Activated CD4-positive, CD25-positive, alpha-beta regulatory T cell (primary cell): ENCODE results near the gene PLA2G2C.

Source experiments
- DNase-seq, 4 experiments: peaks; one replicate each; lab custom pipeline; 2025; lab: John Stamatoyannopoulos, UW

PLA2G2C gene

DNA sequence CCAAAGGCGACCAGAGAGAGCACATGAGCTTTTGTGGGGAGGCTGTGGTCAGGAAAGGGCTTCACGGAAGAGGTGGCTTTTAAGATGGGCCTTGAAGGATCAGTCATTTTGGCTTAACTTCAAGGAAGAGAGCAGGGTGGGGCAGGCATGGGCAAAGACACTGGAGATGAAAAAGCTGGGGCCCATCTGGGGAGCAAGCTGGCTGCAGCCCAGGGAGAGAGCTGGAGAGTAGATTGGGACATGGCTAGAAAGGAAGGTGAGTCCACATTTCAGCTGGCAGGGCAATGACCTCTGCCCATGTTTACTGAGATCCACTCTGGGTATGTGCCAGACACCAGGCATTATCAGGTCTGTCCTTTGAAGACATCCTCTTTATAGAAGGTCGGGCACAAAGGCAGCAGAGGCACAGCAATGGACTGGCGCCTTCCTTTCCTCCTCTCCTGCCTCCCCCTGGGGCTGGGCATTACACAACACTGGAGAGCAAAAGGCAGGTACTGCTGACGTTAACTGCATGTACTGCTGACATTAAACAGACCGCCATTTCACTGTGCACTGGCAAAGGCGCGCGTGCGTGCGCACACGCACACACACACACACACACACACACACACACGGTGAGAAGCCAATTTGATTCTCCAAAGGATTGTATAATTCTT is 2.6 kb downstream of the PLA2G2C start:
- DNase-seq: no peak

DNA sequence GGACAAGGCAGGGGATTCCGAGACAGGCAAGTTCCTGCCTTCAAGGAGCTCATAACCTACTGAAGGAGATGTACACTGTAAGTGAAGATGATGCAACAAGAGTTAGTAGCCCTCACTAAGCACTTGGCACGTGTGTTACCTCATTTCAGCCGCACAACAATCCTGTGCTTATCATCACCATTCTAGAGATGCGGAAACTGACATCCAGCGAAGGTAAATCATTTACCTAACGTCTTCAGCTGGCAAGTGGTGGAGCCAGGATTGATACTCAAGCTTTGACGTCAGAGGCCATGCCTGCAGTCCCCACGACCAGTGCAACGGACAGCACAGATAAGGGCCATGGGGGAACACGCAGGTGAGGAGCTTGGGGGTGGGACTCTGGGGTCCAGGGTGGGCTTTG is 3.3 kb downstream of the PLA2G2C start:
- DNase-seq: no peak

DNA sequence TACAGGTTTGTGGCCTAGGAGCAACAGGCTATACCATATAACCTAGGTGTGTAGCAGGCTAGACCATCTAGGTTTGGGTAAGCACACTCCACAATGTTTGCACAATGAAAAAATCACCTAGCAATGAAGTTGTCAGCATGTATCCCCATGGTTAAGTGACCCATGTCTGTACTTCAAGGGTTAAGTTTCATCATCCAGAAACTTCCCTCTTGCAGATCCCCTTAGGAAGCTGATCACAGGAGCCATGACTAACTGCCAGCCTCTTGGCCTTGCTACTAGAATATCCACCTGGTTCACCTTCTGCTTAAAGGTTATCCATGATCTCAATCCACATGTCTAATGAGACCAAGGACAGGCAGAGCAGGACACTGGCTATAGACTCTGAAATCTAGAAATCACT is 3.9 kb downstream of the PLA2G2C start:
- DNase-seq: no peak

GRCh38 chr1:20180844-20181207 is 5.5 kb downstream of the PLA2G2C start:
- no peak for DNase-seq

DNA sequence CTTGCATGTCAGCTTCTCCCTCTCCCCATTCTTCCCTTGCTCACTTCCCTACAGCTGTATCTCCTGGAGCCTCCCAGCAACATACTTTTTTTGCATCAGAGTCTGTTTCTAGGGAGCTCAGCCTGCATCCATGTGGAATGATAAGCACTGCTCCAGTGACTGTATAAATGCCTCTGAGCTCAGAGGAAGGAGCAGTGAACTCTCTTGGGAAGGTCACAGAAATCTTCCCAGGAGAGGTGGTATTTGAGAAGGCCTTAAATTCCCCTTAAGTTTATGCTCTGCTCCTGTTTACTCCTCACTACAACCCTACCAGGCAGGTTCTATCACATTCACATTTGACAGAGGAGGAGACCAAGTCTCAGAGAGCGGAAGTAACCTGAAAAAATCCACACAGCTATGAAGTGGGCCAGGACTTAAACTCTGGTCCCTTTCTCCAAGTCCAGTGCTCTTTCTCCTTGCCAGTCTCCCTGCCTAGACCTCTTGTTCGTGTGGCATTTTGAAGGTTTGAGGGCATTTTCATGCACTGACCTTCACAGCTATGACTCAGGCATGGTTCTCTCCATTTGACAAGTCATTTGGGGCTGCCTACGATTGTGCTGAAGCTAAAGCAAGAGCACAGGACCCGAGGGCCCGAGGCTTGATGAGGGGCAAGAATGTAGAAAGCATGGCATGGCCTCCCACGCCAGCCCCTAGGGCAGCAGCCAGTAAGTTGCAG is 6.0 kb downstream of the PLA2G2C start:
- DNase-seq: no peak

GRCh38 chr1:20179371-20180128 is 6.8 kb downstream of the PLA2G2C start:
- no peak for DNase-seq

DNA sequence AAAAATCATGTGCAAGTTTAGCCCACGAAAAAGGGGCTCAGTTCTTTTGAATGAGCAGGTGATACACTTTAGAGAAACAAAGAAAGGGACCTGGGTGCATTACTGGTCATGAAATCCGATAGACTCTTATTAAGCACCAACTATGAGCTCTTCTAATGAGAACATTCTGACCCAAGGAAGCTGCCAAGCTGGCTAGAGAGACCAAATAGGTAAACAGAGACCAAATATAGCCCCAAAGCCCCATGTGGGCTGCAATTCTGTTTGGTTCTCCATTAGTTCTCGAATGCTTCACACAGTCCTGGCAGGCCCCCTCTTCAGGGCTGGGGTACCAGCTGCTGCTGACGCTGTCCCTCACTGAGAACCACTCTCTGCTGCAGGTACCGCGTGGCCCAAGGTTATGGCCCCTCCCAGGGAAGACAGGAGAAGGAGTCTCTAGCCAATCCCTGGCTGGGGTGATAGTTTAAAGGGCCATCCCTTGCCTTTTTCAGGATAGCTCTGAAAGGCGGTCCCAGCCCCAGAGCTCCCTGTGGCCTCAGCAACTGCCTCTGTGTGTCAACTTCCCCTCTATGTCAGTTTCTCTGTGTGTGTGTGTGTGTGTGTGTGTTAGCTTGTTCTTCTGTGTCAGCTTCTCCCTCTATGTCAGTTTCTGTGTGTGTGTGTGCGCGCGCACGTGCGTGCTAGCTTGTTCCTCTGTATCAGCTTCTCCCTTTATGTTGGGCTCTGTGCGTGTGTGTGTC is 7.5 kb downstream of the PLA2G2C start:
- DNase-seq: no peak

DNA sequence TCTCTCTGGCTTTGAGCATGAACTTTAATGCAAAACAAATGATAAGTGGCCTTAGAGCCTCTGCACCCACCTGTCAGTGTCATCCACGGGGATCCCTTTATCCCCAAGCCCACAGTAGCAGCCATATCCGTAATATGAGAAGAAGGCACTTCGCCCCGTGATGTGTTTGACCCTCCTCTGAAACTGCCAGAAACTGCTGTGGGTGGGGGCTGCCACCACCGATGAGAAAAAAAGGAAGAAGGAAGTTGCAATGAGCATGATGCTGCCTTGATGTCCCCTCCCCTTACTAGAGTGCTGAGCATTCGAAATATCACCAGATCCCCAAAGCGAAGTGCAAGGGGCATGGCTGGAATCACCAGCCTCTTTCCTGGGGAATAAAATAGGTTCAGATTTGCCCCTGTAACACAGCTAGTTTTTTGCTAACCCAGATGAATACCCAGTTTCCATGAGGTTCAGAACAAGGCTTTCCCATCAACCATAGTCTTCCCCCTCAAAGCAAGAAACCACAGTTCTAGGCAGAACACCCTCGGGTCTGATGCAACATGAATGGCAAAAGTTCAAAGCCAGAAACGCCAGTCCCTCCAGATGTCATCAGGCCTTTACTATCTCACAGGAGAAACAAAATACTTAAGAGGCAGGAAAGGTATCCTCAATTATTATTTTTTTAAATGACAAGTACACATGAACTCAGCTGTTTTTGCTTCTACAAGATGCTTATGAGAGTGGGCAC is 11.2 kb downstream of the PLA2G2C start:
- no peak for DNase-seq

GRCh38 chr1:20172033-20172590 is 14.2 kb downstream of the PLA2G2C start:
- DNase-seq: no peak

DNA sequence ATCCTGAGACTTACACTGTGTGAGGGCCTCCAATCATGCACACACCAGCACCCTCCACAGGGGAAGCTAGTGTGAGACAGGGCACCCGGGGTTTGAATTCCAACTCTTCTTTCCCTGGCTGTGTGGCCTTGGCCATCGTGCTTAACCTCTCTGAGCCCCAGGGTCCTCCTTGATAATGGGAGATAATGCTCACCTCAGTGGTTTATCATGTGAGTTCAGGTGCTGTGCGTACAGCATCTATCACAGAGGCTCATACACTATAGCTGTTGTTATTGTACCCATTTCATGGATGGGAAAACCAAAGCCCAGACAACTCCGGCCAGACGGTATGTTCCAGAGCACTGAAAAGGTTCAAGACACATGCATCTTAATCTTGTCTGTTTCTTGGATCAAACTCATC is 16.4 kb downstream of the PLA2G2C start:
- no peak for DNase-seq

- DNase-seq: no peak
These were observed 17.5 kb downstream of the PLA2G2C start for GRCh38 chr1:20168564-20169491.

DNA sequence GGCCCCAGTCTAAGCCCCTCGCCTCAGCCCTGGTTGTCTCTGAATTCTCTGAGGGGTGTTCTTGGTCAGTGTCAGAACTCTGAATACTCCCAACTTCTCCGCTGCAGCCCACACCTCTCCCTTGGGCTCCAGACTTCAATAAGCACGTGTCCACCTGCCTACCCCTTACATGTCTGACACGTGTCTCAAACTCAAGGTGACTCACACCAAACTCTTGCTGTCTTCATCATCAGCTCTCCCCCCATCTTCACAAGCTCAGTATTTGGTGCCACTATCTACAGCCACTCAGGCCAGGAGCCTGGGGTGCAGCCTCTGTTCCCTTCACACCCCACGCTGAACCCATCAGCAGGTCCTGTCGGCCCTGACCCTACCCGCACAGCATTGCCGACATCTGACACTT is 19.2 kb downstream of the PLA2G2C start:
- DNase-seq: no peak

DNA sequence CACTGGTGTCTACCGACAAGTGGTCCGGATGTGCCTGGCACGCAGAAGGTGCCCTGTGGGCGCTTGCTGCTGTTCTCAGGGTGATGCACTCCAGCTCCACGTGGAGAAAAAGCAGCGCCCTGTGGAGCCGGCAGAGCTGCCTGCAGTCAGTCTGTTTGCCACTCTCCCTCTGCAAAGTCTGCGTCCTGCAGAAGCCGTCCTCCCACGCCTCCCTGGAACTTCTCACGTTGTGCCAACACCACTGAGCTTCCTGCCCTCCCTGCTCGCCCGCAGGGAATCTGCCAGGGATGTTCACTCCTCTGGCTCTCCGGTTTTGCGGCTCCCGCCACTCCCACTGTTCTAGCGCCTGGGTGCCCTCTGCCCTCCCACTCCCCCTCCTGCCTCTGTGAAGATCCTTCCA is 20.3 kb downstream of the PLA2G2C start:
- DNase-seq: no peak

DNA sequence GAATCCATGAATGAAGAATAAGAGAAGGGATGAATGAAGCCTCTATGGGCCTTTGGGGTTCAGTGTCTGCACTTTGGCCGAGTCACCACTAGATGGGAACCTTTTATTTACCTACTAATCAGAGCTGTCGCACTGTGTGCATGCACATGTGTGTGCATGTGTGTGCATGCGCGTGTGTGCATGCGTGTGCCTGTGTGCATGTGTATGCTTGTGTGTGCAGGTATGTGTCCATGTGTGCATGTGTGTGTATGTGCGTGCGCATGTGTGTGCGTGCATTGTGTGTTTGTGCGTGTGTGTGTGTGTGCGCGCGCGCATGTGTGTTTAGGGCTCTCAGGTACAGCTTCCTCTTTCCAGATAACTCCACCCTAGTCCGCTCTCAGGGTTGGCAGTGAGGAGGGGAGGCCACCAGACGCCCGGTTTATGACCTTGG is 20.8 kb downstream of the PLA2G2C start:
- DNase-seq: no peak

- DNase-seq: no peak
These were observed 21.6 kb downstream of the PLA2G2C start for GRCh38 chr1:20164694-20165202.

DNA sequence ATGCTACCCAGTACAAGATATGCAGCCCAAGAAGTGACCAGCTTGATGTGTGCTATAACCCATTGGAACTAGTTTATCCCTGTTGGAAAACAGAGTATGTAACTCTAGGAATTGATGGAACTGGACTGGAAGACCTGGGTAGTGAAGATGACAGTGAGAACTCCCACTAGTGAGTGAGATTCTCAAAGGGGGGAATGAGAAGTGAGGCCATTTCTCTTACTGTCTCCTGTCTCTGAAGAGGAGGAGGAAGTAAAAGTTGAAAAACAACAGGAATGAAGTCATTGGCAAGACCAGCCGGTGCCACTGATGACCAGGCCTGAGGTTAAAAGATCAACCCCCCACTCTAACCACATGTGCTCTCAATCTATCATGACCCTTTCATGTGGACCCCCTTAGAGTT is 26.3 kb downstream of the PLA2G2C start:
- DNase-seq: no peak

DNA sequence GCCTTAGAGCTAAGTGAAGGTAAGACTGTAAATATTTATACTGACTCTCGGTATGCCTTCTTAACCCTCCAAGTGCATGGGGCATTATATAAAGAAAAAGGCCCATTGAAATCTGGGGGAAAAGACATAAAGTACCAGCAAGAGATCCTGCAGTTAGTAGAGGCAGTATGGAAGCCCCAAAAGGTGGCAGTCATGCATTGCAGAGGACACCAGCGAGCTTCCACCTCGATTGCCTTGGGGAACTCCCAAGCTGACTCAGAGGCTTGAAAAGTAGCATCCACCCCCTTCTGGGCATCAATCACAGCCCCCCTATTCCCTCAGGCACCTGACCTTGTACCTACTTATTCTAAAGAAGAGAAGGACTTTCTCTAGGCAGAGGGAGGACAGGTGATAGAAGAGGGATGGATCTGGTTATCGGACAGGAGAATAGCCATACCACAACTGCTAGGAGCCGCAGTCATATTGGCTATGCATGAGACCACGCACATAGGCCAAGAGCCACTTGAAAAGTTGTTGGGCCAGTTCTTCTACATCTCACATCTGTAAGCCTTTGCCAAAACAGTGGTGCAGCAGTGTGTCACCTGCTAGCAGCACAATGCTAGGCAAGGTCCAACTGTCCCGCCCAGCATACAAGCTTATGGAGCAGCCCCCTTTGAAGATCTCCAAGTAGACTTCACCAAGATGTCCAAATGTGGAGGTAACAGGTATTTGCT is 27.8 kb downstream of the PLA2G2C start:
- no peak for DNase-seq

- no peak for DNase-seq
These were observed 32.0 kb downstream of the PLA2G2C start for GRCh38 chr1:20154301-20154831.

GRCh38 chr1:20153000-20153418 is 33.3 kb downstream of the PLA2G2C start:
- DNase-seq: no peak
